Mesothelial cell of epicardium (in vitro differentiated cells): ENCODE measurements around the gene DDIT4. TPM values are rescaled to one million over a fixed set of nuclear protein-coding genes. Genes with fewer than 3 reads are reported as not detected.
A peak's percentile ranks its signal among the peaks of the same experiment; 100 is the strongest.

Experiments used
- DNase-seq, 2 experiments: peaks; one replicate each; pipeline ENCODE4 v3.0.0; 2021; ENCODE audit warnings: low spot score in 2 of 2; ENCODE audit not compliant: unreplicated experiment in 2 of 2
- H3K27ac Mint-ChIP-seq: 2 replicates; pipeline ENCODE4 v1.8.0; 2021; ENCODE audit warnings: mixed read lengths
- H3K27me3 Mint-ChIP-seq: 2 replicates; pipeline ENCODE4 v1.8.0; 2021; ENCODE audit warnings: low read depth, mixed read lengths
- H3K36me3 Mint-ChIP-seq: 2 replicates; pipeline ENCODE4 v1.8.0; 2021; ENCODE audit warnings: mixed read lengths
- H3K4me1 Mint-ChIP-seq: 2 replicates; pipeline ENCODE4 v1.8.0; 2021; ENCODE audit warnings: mixed read lengths
- H3K4me3 Mint-ChIP-seq: 2 replicates; pipeline ENCODE4 v1.8.0; 2021; ENCODE audit warnings: mild to moderate bottlenecking, moderate library complexity, mixed read lengths
- H3K9me3 Mint-ChIP-seq: 2 replicates; pipeline ENCODE4 v1.8.0; 2021; ENCODE audit warnings: mixed read lengths
- total RNA-seq: library from RNA; stranded (reverse); gene quantifications from 3 replicates; pipeline ENCODE4 v1.2.1, GENCODE V29; 2021
- TF ChIP-seq, protein P1 (sequence below): fragments of 200-600 bp; sonication (generic); IDR thresholded peaks from one replicate; pipeline ENCODE4 v1.5.0; 2021; ENCODE audit warnings: antibody characterized with exemption; ENCODE audit not compliant: unreplicated experiment

DDIT4 gene
- total RNA-seq, 1 donor from 2014 or later, result 61.9 TPM

DNA sequence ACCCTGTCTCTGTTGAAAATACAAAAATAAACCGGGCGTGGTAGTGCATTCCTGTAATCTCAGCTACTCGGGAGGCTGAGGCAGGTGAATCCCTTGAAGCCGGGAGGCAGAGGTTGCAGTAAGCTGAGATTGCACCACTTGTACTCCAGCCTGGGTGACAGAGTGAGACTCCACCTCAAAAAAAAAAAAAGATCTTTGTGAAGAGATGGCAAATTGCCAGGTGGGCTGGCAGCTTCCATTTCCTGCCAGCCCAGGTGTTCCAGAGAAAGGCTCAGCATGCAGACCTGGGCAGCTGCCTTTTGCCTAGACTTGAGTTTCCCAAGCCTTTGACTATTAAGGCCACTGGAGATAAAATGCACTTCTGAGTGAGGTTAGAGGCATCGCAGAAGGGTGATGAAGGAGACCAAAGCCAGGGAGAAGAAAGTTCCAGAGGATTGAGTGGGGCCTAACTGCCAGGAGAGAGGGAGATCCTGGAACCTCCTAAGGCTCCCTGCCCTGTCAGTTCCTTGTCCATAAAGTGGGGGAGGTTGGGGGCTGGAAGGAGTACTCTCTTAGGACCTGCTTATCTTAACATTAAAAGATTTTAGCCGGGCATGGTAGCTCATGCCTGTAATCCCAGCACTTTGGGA, 10.0 kb upstream of the DDIT4 start:
- Mint-ChIP-seq H3K4me1 (peaks cover 54% of the 10 kb centered on the region), H3K9me3 (no peaks in the 10 kb centered on the region)

DNA sequence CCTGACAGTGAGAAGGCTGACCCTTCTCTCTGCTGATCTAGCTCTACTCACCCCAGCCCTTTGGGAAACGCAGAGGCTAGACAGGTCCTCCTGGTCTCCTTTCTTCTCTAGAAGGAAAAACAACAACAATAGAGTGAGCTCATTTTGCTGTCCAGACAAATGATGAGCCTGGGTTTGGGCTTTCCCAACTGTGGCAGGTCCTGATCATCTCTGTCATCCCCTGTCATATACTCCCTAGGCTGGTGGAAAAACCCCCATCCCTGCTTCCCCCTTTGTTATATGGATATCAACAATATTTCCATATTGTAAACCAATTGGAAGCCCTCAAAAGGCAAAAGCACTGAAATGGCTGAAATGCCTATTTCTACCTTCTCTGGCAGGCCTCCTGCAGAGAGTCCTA, 9.2 kb upstream of the DDIT4 start:
- Mint-ChIP-seq H3K36me3 (no peaks in the 10 kb centered on the region), H3K4me1 (peaks cover 49% of the 10 kb centered on the region), H3K27ac (peak overlapping the region; percentile 69), H3K27me3 (no peaks in the 10 kb centered on the region), H3K4me3 (no peak overlapping the region), H3K9me3 (no peaks in the 10 kb centered on the region)
- TF ChIP-seq, protein P1, sequence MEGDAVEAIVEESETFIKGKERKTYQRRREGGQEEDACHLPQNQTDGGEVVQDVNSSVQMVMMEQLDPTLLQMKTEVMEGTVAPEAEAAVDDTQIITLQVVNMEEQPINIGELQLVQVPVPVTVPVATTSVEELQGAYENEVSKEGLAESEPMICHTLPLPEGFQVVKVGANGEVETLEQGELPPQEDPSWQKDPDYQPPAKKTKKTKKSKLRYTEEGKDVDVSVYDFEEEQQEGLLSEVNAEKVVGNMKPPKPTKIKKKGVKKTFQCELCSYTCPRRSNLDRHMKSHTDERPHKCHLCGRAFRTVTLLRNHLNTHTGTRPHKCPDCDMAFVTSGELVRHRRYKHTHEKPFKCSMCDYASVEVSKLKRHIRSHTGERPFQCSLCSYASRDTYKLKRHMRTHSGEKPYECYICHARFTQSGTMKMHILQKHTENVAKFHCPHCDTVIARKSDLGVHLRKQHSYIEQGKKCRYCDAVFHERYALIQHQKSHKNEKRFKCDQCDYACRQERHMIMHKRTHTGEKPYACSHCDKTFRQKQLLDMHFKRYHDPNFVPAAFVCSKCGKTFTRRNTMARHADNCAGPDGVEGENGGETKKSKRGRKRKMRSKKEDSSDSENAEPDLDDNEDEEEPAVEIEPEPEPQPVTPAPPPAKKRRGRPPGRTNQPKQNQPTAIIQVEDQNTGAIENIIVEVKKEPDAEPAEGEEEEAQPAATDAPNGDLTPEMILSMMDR, result no peak
- no peak for DNase-seq

More for the DNA sequence above, 10.0 kb upstream of the DDIT4 start:
- DNase-seq, result no peak
- Mint-ChIP-seq H3K36me3 (no peaks in the 10 kb centered on the region), H3K27ac (peak overlapping the region; percentile 85), H3K4me3 (no peak overlapping the region), H3K27me3 (no peaks in the 10 kb centered on the region)
- TF ChIP-seq, protein P1, result no peak

DNA sequence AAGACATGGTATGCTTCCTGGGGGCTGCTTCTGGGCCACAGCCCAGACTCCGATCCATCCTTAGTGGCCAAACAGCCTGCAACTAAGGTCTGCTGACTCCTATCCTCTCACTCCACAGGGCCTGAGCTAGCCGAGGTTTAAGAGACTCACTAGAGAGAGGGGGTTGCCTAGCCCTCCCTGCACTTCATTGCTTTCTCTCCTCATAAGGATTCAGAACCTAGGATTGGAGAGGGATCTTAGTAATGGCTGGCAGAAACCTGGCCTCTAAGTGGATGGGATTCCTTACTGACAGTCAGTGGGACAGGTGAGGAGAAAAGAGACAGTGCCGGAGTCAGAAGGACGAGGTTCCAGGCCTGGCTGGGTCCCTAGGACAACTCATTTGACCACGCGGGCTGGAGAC, 8.2 kb upstream of the DDIT4 start:
- Mint-ChIP-seq H3K27ac (peak overlapping the region; percentile 69), H3K36me3 (no peaks in the 10 kb centered on the region), H3K27me3 (no peaks in the 10 kb centered on the region), H3K4me1 (peaks cover 42% of the 10 kb centered on the region), H3K9me3 (no peaks in the 10 kb centered on the region), H3K4me3 (no peak overlapping the region)
- no peak for DNase-seq
- TF ChIP-seq, protein P1, result no peak

DNA sequence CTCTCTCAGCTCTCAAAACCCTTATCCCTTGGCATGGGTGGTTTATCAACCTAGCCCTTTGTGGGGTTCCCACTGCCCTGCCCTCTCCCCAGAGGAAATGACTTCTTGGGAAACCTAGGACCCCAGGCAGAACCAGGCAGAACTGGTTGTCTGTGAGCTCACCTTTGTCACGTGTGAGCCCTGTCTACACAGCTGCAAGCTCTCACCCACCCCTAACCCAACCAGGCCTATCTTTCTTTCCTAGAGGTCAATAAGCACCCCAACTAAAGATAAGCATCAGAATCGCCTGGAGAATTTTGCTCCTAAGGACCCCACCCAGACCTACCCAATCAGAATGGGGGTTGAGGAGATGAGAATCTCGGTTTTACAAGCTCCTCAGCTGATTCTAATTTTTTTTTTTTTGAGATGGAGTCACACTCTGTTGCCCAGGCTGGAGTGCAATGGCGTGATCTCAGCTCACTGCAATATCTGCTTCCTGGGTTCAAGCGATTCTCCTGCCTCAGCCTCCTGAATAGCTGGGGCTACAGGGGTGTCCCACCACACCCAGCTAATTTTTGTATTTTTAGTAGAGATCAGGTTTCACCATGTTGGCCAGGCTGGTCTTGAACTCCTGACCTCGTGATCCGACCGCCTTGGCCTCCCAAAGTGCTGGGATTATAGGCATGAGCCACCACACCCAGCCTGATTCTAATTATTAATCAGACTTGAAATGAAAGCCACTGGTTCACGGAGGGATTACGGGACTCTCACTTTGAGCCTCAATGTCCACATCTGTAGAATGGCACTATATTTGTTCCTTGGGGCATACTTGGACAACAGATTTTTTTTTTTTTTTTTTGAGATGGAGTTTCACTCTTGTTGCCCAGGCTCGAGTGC, 7.5 kb upstream of the DDIT4 start:
- Mint-ChIP-seq H3K4me1 (peaks cover 43% of the 10 kb centered on the region), H3K27me3 (no peaks in the 10 kb centered on the region), H3K36me3 (no peaks in the 10 kb centered on the region), H3K4me3 (no peak overlapping the region), H3K27ac (peak overlapping the region; percentile 69), H3K9me3 (no peaks in the 10 kb centered on the region)
- TF ChIP-seq, protein P1, result no peak
- no peak for DNase-seq

DNA sequence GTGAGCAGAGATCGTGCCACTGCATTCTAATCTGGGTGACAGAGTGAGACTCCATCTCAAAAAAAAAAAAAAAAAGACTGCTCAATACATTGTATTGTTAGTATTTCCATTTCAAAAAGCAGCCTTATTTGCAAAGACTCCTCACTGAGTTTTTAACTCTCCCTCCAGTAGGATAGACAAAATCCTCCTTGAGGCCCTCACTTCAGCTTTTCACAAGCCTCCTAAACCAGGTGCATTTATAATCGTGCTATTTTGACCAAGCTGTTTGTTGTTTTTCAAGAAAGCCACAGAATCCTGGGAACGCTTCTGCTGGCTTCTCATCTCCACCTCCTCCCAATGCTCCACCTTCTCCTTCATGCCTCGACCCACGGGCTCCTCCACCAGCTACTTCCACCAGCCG, 6.3 kb upstream of the DDIT4 start:
- Mint-ChIP-seq H3K27me3 (no peaks in the 10 kb centered on the region), H3K4me1 (peaks cover 41% of the 10 kb centered on the region), H3K4me3 (no peak overlapping the region), H3K27ac (no peak overlapping the region), H3K36me3 (no peaks in the 10 kb centered on the region), H3K9me3 (no peaks in the 10 kb centered on the region)
- TF ChIP-seq, protein P1, result no peak
- no peak for DNase-seq
